K562 (cell line): Measurements from ENCODE around the gene HARS2. TPM values are rescaled to one million over a fixed set of nuclear protein-coding genes. Genes with fewer than 3 reads are reported as not detected.
A peak's percentile ranks its signal among the peaks of the same experiment; 100 is the strongest.

Source experiments
- ATAC-seq: fragments of 200-7000 bp; cut with Tn5 transposase; 3 replicates; pipeline ENCODE4 v1.9.1; 2020; ENCODE audit warnings: moderate library complexity
- BruUV-seq: library from RNA; stranded (reverse); fragments of 400-500 nt; replicated peaks from 2 replicates; lab custom pipeline; 2021; lab: Mats Ljungman, UMichigan
- CTCF ChIA-PET: fragments of 300-600 bp; formaldehyde crosslinking; extraction: SDS; loops from one replicate; lab custom pipeline; 2021; ENCODE audit warnings: low intra/inter-chr PET ratio; lab: Yijun Ruan, JAX
- POLR2A ChIA-PET: fragments of 300-600, 350-650 bp; sonication (Branson Sonifier 250); formaldehyde crosslinking; extraction: SDS; loops from one replicate; lab custom pipeline; 2021; ENCODE audit warnings: antibody characterized with exemption, inconsistent platforms; lab: Yijun Ruan, JAX
- DNase-seq, 4 experiments: peaks; one replicate each; pipeline versions ENCODE4 v3.0.0 to v3.0.0-alpha.2; 2011 to 2018; ENCODE audit warnings: low spot score in 3 of 4, mixed read lengths in 3 of 4; ENCODE audit errors: extremely low read depth in 1 of 4
- FAIRE-seq: peaks from 2 replicates; lab custom pipeline; 2011; peaks lifted over from hg19 to GRCh38; lab: Jason Lieb, UNC
- H2AFZ ChIP-seq: 2 replicates; pipeline ENCODE4 v1.6.0; 2011; ENCODE audit warnings: low read depth, low read length, control low read depth, inconsistent platforms
- H3K27ac ChIP-seq: fragments of 200-600 bp; 3 replicates; pipeline ENCODE4 v1.8.0; 2011; ENCODE audit warnings: low read depth, mild to moderate bottlenecking, control low read depth, inconsistent platforms, low read length, moderate library complexity, mixed read lengths; ENCODE audit errors: extremely low read depth
- H3K27me3 ChIP-seq, 2 experiments: fragments of 300-600 bp in 1 of 2; 2 replicates in 1 of 2; 3 replicates in 1 of 2; pipeline versions ENCODE4 v1.6.0 to v1.8.0; 2011; ENCODE audit warnings: inconsistent platforms in 2 of 2, low read length in 2 of 2, mild to moderate bottlenecking in 1 of 2, mixed read lengths in 1 of 2, moderate library complexity in 1 of 2; ENCODE audit not compliant: control insufficient read depth in 2 of 2, insufficient read depth in 2 of 2
- H3K36me3 ChIP-seq: fragments of 300-600 bp; 3 replicates; pipeline ENCODE4 v1.8.0; 2011; ENCODE audit warnings: mild to moderate bottlenecking, low read length, inconsistent platforms; ENCODE audit not compliant: control insufficient read depth, insufficient read depth
- H3K4me1 ChIP-seq, 2 experiments: fragments of 200-600 bp in 1 of 2; replicated peaks in 1 of 2; 2 replicates in 1 of 2; 3 replicates in 1 of 2; pipeline versions ENCODE4 v1.5.1 to v1.8.0; 2011; ENCODE audit warnings: inconsistent platforms in 2 of 2, low read length in 2 of 2, mild to moderate bottlenecking in 1 of 2, mixed read lengths in 1 of 2, moderate library complexity in 1 of 2; ENCODE audit not compliant: control insufficient read depth in 2 of 2, insufficient read depth in 2 of 2
- H3K4me2 ChIP-seq: 2 replicates; pipeline ENCODE4 v1.6.1; 2011; ENCODE audit warnings: low read length, control low read depth, inconsistent platforms, mixed read lengths; ENCODE audit not compliant: insufficient read depth
- H3K4me3 ChIP-seq: fragments of 200-600 bp; sonication (generic), shearing (Covaris generic); 2 replicates; pipeline ENCODE4 v1.5.1; 2016; ENCODE audit warnings: control low read depth, inconsistent platforms
- H3K79me2 ChIP-seq: fragments of 200-600 bp; 3 replicates; pipeline ENCODE4 v1.8.0; 2011; ENCODE audit warnings: low read length, inconsistent platforms; ENCODE audit not compliant: control insufficient read depth, insufficient read depth
- H3K9ac ChIP-seq, 2 experiments: 2 replicates each; pipeline versions ENCODE4 v1.6.0 to v1.6.1; 2011; ENCODE audit warnings: low read depth in 2 of 2, low read length in 2 of 2, control low read depth in 1 of 2, inconsistent platforms in 1 of 2, mild to moderate bottlenecking in 1 of 2, mixed read lengths in 1 of 2; ENCODE audit not compliant: insufficient read depth in 1 of 2
- H3K9me1 ChIP-seq: one replicate; pipeline ENCODE4 v1.6.0; 2011; ENCODE audit warnings: inconsistent platforms, mild to moderate bottlenecking, low read length, moderate library complexity; ENCODE audit not compliant: control insufficient read depth, insufficient read depth
- H3K9me3 ChIP-seq: replicated peaks from 2 replicates; pipeline ENCODE4 v1.5.1; 2011; ENCODE audit warnings: low read depth, low read length, inconsistent platforms; ENCODE audit not compliant: control insufficient read depth, insufficient read depth
- H4K20me1 ChIP-seq: replicated peaks from 2 replicates; pipeline ENCODE4 v1.6.1; 2011; ENCODE audit warnings: low read length, inconsistent platforms, mixed read lengths; ENCODE audit not compliant: control insufficient read depth, insufficient read depth
- CREBBP ChIP-seq: IDR thresholded peaks from one replicate; pipeline ENCODE4 v1.6.1; 2012; ENCODE audit warnings: low read depth, mild to moderate bottlenecking, control low read depth, inconsistent platforms, low read length
- JUNB ChIP-seq: fragments of 450-650 bp; formaldehyde crosslinking; conservative IDR thresholded peaks from 2 replicates; pipeline ENCODE4 v1.4.0; 2020; ENCODE audit warnings: mild to moderate bottlenecking
- MED1 ChIP-seq: sonication (generic); formaldehyde crosslinking; IDR thresholded peaks from 2 replicates; pipeline ENCODE4 v1.8.1; 2023; ENCODE audit warnings: missing genetic modification reagents, borderline replicate concordance
- MTA1 ChIP-seq: fragments of 450-650 bp; IDR thresholded peaks from 2 replicates; pipeline ENCODE4 v1.6.1; 2017; ENCODE audit warnings: borderline replicate concordance
- POLR2AphosphoS2 ChIP-seq: IDR thresholded peaks from 2 replicates; pipeline ENCODE4 v1.6.1; 2012; ENCODE audit warnings: low read length, improper control_type of control experiment
- RBM25 ChIP-seq: fragments of 200-400 bp; formaldehyde crosslinking; IDR thresholded peaks from 2 replicates; pipeline ENCODE4 v1.6.1; 2018; ENCODE audit warnings: low read length, low read depth, moderate library complexity; ENCODE audit not compliant: severe bottlenecking
- STAG1 ChIP-seq: sonication (generic); formaldehyde crosslinking; IDR thresholded peaks from 2 replicates; pipeline ENCODE4 v1.5.0; 2020; ENCODE audit warnings: missing genetic modification reagents, borderline replicate concordance
- TBL1XR1 ChIP-seq, 2 experiments: IDR thresholded peaks; 2 replicates each; pipeline ENCODE4 v1.6.1; 2012; ENCODE audit warnings: improper control_type of control experiment in 2 of 2, low read length in 2 of 2, mild to moderate bottlenecking in 1 of 2
- ZNF174 ChIP-seq: fragments of 250-450 bp; sonication (Bioruptor Pico); IDR thresholded peaks from 2 replicates; pipeline ENCODE4 v1.4.0; 2020; ENCODE audit warnings: mild to moderate bottlenecking
- WGBS: fragments of 100-300 bp; shearing (Covaris generic); methylation state at CpG from one replicate; pipeline ENCODE4 v1.1.6; 2016; ENCODE audit warnings: low coverage, mixed read lengths; ENCODE audit not compliant: insufficient coverage; ENCODE audit errors: missing lambda C conversion rate; 5-methylcytosine and 5-hydroxymethylcytosine counted together
- in situ Hi-C: fragments of 300-500 bp; cut with MboI; formaldehyde crosslinking; loops from 4 replicates; pipeline ENCODE4 v1.15.0; 2018; ENCODE audit warnings: inconsistent platforms, mixed read lengths
- intact Hi-C: fragments of 100-400 bp; cut with micrococcal nuclease; formaldehyde crosslinking; loops from 2 replicates; pipeline ENCODE4 v1.14.2; 2022
- polyA plus RNA-seq, 8 experiments: library from polyadenylated mRNA; depleted of rRNA in 4 of 8; stranded (reverse) in 5 of 8; unstranded in 3 of 8; fragments of >200 nt; fragmentation: Nextera tagmentation in 2 of 8; fragmentation: Illumina TruSeq in 1 of 8; extraction: Ambion mirVana in 2 of 8; extraction: Trizol in 1 of 8; gene quantifications; 2 replicates each; pipeline versions ENCODE4 v1.2.1 to v1.2.3, GENCODE V29; 2011 to 2014; ENCODE audit warnings: inconsistent platforms in 1 of 8, missing spikeins in 1 of 8
- total RNA-seq, 7 experiments: library from RNA; depleted of rRNA in 6 of 7; stranded (reverse); fragments of >200 nt in 6 of 7; fragmentation: Illumina TruSeq in 2 of 7; extraction: Trizol in 2 of 7; gene quantifications; 2 replicates each; pipeline versions ENCODE4 v1.2.1 to v1.2.3, GENCODE V29; 2011 to 2021; ENCODE audit warnings: low replicate concordance in 1 of 7
- TF ChIP-seq, protein P1 (sequence below): fragments of 450-650 bp; formaldehyde crosslinking; IDR thresholded peaks from 2 replicates; pipeline ENCODE4 v1.4.0; 2020; ENCODE audit warnings: mild to moderate bottlenecking, moderate library complexity
- TF ChIP-seq, protein P2 (sequence below): sonication (generic); formaldehyde crosslinking; IDR thresholded peaks from 2 replicates; pipeline ENCODE4 v1.8.1; 2023; ENCODE audit warnings: mild to moderate bottlenecking, missing genetic modification reagents

HARS2 gene
- total and polyA plus RNA-seq, 9 of the 15 experiments (the other 6 are each of a cell fraction or from before 2014, with no cell fraction given), result 8.5 to 41.6 (median 27.1) TPM

DNA sequence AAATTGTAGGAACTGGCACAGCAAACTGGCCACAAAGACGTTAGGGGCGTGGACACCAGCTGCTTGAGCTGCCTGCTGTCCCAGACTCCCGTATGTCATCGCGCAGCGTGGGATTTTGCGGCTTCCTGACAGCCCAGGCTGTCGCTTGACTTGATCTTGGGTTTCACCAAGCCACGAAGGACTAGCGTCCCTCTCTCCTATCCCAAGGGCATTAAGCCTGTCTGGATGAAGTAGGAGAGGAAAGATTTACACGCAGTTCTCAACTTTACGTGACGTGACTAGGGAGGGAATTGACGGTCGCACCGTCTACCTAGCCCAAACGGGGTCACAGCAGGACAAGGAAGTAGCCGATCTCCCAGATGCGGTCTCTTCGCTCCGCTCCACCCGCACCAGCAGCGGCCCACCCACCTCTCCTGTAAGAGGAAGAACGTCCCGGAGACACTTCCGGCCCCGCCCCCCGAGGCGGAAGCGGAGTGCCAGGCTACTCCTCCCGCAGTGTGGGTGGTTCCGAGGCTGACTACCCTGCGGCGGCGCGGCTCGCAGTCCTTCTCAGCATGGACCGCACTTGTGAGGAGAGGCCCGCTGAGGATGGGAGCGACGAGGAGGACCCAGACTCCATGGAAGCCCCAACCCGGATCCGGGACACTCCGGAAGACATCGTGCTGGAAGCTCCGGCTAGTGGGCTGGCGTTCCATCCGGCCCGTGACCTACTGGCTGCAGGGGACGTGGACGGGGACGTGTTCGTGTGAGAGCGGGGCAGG is 26.7 kb upstream of the HARS2 start, which contains the start of gene WDR55:
TSS of gene WDR55 (plus strand) at position 546 of the 761 bp plus-strand sequence. CDS start at position 555, 9 bp downstream.
- H3K9me1 ChIP-seq, result no peaks in the 10 kb centered on the region
- peaks cover 72% of the 10 kb centered on the region for H3K36me3 ChIP-seq
- 0 out of 2 replicates have a peak, but pooled peaks cover 3% of the 10 kb centered on the region for H4K20me1 ChIP-seq
- H3K79me2 ChIP-seq, result peaks cover 36% of the 10 kb centered on the region
- H3K27me3 ChIP-seq, result no peaks in the 10 kb centered on the region
- peak within 1 kb of the TSS; percentile 76 to 93 for H3K9ac ChIP-seq
- peak; percentile 98 for ATAC-seq
- peak; percentile 97 for FAIRE-seq
- no peaks in the 10 kb centered on the region for H3K9me3 ChIP-seq
- in situ Hi-C loops, result no loop called here
- POLR2A ChIA-PET, result interaction anchor here (0.5 to 3.2 kb wide), 16 partner anchors 9 to 1280 kb away, joined by 3 to 17 read pairs (median 4); partner anchors contain the start of genes DND1, EIF4EBP3, IK and NDUFA2
- peaks cover 10 to 14% of the 10 kb centered on the region in 2 experiments; a peak in 4 of 5 replicates for H3K4me1 ChIP-seq
- intact Hi-C loops, result loop anchor here (1.0 to 2.0 kb wide), 5 partner anchors 18 to 264 kb away; partner anchors contain the start of genes ANKHD1, HARS1, HARS2 and IK
- WGBS, result under 1% methylated on average over 49 of the region's 54 CpGs
- peak within 1 kb of the TSS; percentile 91 for H3K27ac ChIP-seq
- peak; percentile 92 to 98 (median 94) for DNase-seq
- H2AFZ ChIP-seq, result peak within 1 kb of the TSS; percentile 97
- BruUV-seq, result TSS peak; percentile 94
- CTCF ChIA-PET, result interaction anchor here (0.6 kb wide), 1 partner anchor 18 kb away, joined by 3 read pairs; no protein-coding TSS in a partner anchor
- peak within 1 kb of the TSS; percentile 96 for H3K4me2 ChIP-seq
- H3K4me3 ChIP-seq, result peak within 1 kb of the TSS; percentile 92
- TF ChIP-seq, protein P1, sequence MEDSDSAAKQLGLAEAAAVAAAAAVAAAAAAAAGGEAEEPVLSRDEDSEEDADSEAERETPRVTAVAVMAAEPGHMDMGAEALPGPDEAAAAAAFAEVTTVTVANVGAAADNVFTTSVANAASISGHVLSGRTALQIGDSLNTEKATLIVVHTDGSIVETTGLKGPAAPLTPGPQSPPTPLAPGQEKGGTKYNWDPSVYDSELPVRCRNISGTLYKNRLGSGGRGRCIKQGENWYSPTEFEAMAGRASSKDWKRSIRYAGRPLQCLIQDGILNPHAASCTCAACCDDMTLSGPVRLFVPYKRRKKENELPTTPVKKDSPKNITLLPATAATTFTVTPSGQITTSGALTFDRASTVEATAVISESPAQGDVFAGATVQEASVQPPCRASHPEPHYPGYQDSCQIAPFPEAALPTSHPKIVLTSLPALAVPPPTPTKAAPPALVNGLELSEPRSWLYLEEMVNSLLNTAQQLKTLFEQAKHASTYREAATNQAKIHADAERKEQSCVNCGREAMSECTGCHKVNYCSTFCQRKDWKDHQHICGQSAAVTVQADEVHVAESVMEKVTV, result no peak
- TF ChIP-seq STAG1 (CRISPR knock-in tag), result no peak
- TF ChIP-seq ZNF174 (CRISPR knock-in tag), result no peak
- no peak for TF ChIP-seq MED1 (CRISPR knock-in tag)
- peak; percentile 78; the same call in 1 of the 2 replicates for TF ChIP-seq MTA1
- no peak for TF ChIP-seq CREBBP
- TF ChIP-seq, protein P2, sequence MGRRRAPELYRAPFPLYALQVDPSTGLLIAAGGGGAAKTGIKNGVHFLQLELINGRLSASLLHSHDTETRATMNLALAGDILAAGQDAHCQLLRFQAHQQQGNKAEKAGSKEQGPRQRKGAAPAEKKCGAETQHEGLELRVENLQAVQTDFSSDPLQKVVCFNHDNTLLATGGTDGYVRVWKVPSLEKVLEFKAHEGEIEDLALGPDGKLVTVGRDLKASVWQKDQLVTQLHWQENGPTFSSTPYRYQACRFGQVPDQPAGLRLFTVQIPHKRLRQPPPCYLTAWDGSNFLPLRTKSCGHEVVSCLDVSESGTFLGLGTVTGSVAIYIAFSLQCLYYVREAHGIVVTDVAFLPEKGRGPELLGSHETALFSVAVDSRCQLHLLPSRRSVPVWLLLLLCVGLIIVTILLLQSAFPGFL (CRISPR knock-in tag), result no peak
- 0 out of 2 replicates have a peak, but pooled peaks have one; percentile 43 for TF ChIP-seq POLR2AphosphoS2
- no peak for TF ChIP-seq RBM25
- TF ChIP-seq JUNB (CRISPR knock-in tag), result no peak
- no peak for TF ChIP-seq TBL1XR1 (IDR thresholded peaks at IDR 0.05; ENCODE audit: low read length in 2 of 2)
